DMS114 treated with DMSO at 0.1 percent for 48 hours (cell line): Measurements from ENCODE around the gene DLEC1.
"Not testable (repeated sequence)": the region's sequence is repeated elsewhere in the genome, so short reads cannot be mapped to it uniquely, and the experiment has no call there.

Source experiments
- DNase-seq: peaks from one replicate; lab custom pipeline; 2025; ENCODE audit not compliant: unreplicated experiment; lab: John Stamatoyannopoulos, UW

DLEC1 gene

DNA sequence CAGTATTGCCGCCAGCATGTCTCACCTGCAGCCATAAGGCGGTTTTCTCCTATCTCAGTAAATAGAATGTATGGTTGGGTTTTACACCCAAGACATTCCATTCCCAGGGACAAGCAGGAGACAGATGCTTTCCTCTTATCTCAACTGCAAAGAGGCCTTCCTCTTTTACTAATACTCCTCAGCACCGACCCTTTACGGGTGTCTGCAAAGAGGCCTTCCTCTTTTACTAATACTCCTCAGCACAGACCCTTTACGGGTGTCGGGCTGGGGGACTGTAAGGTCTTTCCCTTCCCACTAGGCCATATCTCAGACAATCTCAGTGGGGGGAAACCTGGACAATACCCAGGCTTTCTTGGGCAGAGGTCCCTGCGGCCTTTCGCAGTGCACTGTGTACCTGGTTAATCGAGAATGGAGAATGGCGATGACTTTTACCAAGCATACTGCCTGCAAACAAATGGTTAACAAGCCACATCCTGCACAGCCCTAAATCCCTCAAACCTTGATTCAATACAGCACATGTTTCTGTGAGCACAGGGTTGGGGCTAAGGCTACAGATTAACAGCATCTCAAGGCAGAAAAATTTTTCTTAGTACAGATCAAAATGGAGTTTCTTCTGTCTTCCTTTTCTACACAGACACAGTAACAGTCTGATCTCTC is 96.7 kb downstream of the DLEC1 start:
- DNase-seq: not testable (repeated sequence)

DNA sequence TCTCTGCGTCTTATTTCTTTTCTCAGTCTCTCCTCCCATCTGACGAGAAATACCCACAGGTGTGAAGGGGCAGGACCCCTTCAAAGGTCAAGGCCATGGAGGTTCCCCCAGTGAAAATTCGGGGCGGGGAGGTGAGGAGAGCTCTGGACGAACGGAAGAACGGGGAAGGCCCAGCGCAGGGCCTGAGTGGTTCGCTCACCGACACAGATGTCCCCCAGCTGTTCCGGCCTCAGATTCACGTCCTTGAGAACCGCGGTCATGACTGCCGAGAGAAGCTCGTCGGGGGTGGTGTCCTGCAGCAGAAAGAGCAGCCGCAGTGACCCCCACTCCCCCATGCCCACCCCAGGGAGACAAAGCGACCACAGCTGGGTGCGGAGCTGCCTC is 97.4 kb downstream of the DLEC1 start:
- no peak for DNase-seq

DNA sequence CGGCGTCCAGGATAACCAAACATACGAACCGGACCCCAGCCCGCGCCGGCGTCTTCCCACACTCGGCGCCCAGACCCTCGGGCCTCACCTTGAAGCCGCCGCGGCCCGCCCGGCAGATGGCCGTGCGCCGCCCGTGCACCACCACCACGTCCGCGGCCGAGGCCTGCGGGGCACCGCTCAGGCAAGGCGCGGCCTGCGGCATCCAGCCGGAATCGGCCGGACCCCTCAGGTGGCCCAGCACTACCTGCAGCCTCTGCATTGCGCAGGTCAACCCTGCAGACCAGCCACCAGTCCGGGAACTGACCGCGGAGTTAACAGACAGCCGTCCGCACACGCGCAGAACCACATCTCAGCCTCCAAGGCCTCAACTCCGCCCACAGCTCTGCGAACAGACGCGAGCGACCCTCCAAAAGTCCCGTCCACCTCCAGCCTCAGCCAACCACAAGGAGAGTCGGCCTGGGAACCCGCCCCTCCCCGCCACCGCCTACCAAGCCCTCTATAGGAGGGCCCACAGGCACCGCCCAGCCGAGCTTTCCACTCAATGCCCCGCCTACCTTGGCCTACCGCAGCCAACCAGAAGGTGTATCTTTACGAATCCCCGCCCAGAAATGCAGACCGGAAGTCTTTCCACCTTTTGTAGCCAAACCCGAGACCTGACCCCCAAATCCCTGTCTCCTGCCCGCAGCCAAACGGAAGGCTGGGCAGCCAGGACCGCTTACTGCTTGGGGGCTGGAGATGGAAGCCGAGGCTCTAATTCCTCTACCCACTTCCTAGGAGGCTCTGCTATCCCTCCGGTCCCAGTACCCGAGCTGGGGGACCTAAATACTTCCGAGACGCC is 98.0 kb downstream of the DLEC1 start, which contains the start of gene ACAA1:
TSS of gene ACAA1 (minus strand) at position 351 of the 838 bp plus-strand sequence. CDS start at position 259, 92 bp downstream.
- DNase-seq: peak; percentile 99

DNA sequence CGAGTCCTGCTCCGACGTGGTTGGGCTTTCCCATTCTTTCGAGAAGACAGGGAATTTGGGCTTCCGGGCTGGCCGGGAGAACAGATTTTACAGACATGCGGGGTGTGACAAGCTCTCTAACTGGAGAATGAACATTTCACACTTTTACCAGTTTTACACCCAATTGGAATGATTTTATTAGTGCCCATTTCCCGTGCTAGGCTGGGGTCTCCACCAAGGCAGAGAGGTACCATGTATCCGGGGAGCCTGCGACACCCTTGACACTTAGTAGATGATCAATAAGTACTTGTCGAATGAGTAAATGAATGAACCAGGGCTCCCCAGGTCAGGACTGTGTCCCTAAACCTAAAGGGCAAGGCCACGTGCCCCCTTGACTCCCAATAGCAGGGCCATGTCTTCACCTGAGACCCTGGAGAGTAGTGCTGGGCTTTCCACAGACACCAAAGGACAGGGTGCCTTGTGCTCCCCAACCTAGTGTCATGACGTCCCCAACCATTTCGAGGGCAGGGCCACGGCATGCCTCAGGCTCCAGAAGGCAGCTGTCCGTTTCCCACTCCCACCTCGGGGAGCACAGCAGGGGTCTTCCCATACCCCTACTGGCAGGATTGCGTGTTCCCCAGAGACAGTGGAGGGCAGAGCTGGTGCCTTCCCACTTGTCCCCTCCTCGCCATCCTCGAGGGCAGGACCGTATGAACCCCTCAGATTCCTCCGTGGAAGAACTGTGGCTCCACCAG is 98.8 kb downstream of the DLEC1 start:
- DNase-seq: no peak

DNA sequence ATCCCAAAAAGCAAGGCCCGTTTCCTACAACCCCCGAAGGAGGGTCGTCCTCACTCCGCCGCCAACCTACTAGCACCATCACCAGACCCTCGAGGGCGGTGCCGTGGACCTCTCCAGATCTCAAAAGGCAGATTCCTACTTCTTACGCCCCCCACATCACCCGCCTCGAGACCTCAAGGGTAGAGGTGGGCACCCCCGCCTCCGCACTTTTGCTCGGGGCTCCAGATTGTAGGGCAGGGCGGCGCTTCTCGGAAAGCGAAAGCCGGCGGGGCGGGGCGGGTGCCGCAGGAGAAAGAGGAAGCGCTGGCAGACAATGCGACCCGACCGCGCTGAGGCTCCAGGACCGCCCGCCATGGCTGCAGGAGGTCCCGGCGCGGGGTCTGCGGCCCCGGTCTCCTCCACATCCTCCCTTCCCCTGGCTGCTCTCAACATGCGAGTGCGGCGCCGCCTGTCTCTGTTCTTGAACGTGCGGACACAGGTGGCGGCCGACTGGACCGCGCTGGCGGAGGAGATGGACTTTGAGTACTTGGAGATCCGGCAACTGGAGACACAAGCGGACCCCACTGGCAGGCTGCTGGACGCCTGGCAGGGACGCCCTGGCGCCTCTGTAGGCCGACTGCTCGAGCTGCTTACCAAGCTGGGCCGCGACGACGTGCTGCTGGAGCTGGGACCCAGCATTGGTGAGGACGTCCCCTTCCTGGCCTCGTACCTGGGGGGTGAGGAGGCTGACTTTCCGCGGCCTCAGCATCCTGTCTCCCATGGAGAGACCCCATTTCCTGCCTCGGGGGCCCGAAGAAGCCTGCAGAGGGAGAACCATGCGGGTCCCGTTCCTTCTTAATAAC is 99.6 kb downstream of the DLEC1 start, which contains the start of gene MYD88:
TSS of gene MYD88 (plus strand) at position 313 of the 842 bp plus-strand sequence. CDS start at position 353, 40 bp downstream.
- no peak for DNase-seq

DNA sequence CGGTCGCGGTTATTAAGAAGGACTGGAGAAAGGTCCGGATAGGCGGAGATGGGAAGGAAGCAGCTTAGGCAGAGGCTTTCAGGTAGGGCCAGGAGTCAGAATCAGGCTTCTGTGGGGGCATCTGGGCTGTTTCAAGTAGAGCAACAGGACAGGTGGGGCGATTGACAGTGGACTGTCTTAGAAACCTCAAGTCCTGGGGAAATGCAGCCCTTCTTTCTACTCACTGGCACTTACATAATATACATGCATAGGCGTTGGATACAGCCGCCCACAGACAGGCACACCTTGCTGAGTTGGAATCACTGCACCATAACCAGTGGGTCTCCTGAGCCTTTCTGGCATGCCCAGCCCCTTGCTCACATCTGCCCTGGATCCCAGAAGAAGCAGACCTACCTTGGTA is 100.2 kb downstream of the DLEC1 start:
- DNase-seq: no peak

DNA sequence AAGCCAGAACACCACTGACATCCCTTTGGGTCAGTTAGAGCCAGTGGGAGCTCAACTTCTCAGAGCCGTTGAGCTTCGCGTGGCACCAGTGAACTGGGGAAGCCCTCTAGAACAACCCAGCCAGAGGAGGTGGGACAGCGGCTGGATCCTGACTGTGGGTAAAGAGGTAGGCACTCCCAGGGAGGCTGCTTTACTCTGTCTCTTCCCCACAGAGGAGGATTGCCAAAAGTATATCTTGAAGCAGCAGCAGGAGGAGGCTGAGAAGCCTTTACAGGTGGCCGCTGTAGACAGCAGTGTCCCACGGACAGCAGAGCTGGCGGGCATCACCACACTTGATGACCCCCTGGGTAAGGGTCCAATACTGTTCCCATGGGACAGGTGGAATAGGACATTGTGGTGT is 100.6 kb downstream of the DLEC1 start:
- DNase-seq: no peak

DNA sequence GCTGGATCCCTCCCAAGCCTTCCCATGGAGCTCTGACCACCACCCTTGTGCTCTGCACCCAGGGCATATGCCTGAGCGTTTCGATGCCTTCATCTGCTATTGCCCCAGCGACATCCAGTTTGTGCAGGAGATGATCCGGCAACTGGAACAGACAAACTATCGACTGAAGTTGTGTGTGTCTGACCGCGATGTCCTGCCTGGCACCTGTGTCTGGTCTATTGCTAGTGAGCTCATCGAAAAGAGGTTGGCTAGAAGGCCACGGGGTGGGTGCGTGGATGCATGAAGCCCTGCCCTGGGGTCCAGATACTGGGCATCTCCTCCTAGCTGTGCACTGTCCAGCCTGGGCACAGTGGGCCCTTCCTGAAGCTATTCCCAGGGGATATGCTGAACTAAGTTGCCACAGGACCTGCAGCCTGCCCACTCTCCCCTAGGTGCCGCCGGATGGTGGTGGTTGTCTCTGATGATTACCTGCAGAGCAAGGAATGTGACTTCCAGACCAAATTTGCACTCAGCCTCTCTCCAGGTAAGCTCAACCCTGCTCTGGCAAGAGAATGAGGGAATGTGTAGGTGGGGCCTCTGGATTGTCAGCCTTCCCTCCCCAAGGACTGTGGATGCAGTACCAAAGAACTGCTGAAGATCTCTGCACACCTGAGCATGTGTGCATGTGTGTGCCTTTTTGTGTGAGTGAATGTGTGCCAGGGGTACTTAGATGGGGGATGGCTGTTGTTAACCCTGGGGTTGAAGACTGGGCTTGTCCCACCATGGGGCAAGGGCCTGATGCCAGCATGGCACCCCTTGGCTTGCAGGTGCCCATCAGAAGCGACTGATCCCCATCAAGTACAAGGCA is 101.5 kb downstream of the DLEC1 start:
- DNase-seq: no peak

DNA sequence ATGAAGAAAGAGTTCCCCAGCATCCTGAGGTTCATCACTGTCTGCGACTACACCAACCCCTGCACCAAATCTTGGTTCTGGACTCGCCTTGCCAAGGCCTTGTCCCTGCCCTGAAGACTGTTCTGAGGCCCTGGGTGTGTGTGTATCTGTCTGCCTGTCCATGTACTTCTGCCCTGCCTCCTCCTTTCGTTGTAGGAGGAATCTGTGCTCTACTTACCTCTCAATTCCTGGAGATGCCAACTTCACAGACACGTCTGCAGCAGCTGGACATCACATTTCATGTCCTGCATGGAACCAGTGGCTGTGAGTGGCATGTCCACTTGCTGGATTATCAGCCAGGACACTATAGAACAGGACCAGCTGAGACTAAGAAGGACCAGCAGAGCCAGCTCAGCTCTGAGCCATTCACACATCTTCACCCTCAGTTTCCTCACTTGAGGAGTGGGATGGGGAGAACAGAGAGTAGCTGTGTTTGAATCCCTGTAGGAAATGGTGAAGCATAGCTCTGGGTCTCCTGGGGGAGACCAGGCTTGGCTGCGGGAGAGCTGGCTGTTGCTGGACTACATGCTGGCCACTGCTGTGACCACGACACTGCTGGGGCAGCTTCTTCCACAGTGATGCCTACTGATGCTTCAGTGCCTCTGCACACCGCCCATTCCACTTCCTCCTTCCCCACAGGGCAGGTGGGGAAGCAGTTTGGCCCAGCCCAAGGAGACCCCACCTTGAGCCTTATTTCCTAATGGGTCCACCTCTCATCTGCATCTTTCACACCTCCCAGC is 102.4 kb downstream of the DLEC1 start:
- DNase-seq: no peak

DNA sequence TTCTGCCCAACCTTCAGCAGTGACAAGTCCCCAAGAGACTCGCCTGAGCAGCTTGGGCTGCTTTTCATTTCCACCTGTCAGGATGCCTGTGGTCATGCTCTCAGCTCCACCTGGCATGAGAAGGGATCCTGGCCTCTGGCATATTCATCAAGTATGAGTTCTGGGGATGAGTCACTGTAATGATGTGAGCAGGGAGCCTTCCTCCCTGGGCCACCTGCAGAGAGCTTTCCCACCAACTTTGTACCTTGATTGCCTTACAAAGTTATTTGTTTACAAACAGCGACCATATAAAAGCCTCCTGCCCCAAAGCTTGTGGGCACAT is 102.9 kb downstream of the DLEC1 start:
- no peak for DNase-seq

DNA sequence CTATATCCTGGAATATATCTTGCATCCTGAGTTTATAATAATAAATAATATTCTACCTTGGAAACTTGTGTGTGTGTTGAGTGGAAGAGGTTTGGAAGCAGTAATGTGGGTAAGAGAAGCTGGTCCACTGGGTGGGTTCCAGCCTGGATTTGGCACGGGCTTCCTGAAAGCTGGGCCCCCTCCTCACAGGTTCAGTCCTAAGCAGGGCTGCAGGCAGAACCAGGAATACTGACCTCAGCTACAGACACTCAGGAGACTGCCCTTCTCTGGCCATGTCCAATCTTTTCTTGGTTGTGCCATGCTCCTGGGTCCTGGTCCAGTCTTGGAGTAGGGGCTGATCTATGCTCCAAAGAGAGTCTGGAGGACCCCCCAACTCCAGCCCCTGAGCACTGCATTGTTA is 104.0 kb downstream of the DLEC1 start:
- DNase-seq: no peak

DNA sequence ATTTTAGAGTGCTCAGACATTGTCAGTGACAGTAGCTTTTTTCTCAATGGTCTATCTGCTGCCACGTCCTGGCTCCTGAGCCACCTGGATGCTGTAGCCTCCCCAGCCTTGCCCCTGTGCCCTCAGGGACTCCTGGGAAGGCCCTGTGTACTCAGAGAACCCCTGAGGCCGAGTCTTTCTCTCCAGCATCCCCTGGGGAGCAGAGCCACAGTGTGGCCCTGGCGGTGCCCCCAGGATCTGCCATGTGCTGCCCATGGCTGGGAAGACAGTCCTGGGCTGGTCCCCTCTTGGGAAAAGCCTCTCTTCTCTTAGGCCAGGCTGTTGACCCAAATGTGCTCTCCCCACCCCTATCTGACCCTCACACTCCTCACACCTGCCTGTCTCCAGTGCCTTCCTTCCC is 104.5 kb downstream of the DLEC1 start:
- no peak for DNase-seq

DNA sequence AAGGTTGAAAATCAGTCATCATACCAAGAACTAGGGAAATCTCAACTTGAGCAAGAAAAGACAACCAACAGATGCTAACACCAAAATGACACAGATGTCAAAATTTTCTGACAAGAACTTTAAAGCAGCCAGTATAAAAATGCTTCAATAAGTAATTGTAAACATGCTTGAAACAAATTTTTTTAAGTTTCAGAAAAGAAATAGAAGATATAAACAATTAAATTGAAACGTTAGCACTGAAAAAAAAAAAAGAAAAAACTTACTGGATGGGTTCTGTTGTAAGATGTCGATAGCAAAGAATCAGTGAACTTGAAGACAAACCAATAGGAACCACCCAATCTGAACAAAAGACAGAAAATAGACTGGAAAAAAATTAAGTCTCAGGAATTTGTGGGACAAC is 107.5 kb downstream of the DLEC1 start:
- no peak for DNase-seq

DNA sequence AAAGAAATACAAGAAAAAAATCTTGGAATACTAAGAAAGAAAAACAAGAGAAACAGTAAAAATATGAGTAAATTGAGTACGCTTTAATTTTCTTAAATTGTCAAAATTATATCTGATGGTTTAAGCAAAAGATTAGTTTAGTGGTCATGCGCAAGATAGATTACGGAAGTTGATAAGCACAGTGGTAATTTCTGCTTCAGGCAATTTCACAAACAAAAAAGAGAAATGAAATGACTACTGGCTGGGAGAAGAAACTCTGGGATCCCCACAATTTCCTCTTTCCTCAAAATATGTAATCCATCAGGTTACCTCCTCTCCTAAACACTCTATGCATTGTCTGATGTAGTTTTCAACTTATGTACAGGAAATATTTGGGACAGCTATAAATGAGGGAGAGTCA is 108.4 kb downstream of the DLEC1 start:
- DNase-seq: no peak

DNA sequence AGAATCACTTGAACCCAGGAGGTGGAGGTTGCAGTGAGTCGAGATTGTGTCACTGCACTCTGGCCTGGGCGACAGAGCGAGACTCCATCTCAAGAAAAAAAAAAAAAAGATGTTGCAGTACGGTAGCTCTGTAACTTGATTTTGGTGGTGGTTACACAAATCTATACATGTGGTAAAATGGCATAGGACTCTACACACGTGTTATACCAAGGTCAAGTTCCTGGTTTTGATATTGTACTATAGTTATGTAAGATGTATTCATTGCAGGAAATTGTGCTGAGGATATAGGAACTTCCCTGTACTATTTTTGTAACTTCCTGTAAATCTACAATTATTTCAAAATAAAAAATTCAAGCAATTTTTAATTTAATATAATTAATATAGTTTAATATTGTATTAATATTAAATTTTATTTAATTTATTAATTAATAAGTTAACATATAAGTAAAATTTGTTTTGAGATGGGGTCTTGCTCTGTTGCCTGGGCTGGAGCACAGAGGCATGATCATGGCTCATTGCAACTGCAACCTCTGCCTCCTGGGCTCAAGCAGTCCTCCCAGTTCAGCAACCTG is 109.4 kb downstream of the DLEC1 start:
- no peak for DNase-seq

DNA sequence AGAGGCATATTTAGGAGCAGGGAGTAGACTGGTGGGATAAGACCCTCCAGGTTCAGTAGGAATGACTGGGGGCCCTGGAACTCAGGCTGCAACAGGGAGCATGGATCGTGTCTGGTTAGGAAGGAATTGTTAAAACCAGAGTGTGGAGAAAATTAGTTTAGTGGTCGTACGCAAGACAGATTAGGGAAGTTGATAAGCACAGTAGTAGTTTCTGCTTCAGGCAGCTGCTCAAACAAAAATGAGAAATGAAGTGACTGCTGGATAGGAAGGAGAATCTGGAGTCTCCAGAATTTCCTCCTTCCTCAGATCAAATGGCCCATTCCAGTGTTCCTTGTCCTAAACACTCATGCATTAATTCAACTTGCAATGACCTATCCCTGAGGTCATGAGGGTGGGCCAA is 110.7 kb downstream of the DLEC1 start:
- no peak for DNase-seq

DNA sequence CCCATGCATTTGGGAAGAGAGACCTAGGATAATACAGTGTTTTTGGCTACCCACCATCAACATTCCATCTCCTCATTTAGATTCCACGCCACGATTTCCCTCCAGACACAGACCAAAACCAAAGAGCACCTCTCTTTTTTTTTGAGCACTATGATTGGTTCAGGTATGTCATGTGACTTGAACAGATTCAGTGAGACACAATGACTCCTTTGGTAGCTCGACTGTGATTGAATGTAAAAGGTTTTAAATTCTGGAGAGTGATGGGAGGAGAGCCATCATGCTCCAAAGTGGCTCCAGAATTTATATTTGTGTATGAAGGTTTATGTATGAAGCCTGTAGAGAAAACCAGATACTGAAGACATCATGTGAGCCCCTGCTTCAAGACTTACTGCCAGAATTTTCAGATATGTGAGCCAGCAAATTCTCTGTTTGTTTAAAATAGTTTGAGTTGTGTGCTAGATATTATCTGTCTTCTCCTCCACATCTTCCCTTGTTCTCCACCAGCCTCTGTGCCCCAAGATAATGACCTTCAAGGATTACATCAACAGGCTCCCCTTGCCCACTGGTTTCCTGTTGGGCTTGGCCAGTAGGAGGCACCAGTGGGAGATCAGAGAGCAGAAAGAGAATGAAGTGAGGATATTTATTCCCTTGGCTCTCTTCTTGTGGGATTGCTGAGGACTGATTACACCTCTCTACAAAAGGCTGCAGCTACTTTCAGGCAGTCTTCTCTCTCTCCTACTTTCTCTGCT is 111.9 kb downstream of the DLEC1 start:
- no peak for DNase-seq

DNA sequence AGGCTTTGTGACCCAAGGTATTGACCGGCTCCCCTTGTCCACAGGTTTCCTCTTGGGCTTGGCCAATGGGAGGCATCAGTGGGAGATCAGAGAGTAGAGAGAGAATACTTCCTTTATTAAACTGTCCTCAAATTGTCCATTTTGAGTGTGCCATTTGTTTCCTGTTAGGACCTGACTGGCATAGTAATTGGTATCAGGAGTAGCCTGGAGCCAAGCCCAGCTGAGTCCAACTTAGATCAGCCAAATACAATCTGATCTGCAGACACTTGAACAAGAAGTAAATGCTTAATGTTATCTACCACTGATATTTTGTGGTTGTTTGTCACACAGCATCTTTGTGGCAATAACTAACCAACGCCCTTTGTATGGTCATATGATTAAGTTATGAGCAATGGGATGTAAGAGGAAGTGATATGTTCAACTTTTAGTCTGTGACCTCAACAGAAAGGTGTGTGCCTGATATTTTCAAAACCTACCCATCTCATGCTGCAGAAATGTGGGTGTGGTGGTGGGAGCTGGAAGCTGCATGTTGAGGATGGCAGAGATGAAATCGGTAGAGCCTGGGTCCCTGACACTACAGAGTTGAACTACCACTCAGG is 112.8 kb downstream of the DLEC1 start:
- no peak for DNase-seq
